Measurements from ENCODE around the gene RANBP10. TPM values are rescaled to one million over a fixed set of nuclear protein-coding genes. Genes with fewer than 3 reads are reported as not detected.

RANBP10 gene
- total and polyA plus RNA-seq, 10 of the 15 experiments (the other 5 are each of a cell fraction or from before 2014, with no cell fraction given), result 1.2 to 20.4 (median 10.8) TPM

GRCh38 chr16:67707790-67708189 is 98.6 kb downstream of the RANBP10 start (continued):
- TF ChIP-seq CBX5 (IDR thresholded peaks at IDR 0.05; ENCODE audit: low read depth) (no peak), FOS (IDR thresholded peaks at IDR 0.05; ENCODE audit: borderline replicate concordance, extremely low read depth, insufficient read length) (no peak), YBX1 (IDR thresholded peaks at IDR 0.05) (no peak), SMAD1 (IDR thresholded peaks at IDR 0.05; ENCODE audit: low read depth, partially characterized antibody) (no peak), RBBP5 (conservative IDR thresholded peaks at IDR 0.05) (no peak)

- POLR2A ChIA-PET, result no interaction called here
- Histone ChIP-seq H3K36me3 (ENCODE audit: control insufficient read depth in 2 of 2, insufficient read depth in 2 of 2, low read length in 1 of 2) (peaks cover 0 to 5% of the 10 kb centered on the region in 2 experiments; a peak in 1 of 4 replicates), H3K4me3 (no peak overlapping the region), H3K27me3 (replicated peaks in 1 of 2; ENCODE audit: control insufficient read depth in 2 of 2, insufficient read depth in 2 of 2, low read length in 1 of 2) (no peaks in the 10 kb centered on the region), H3K9me3 (replicated peaks; ENCODE audit: control insufficient read depth, insufficient read depth, low read length) (no peaks in the 10 kb centered on the region), H3K4me1 (ENCODE audit: control insufficient read depth, insufficient read depth, low read length) (no peaks in the 10 kb centered on the region; the same call in 1 of the 2 replicates), H4K20me1 (ENCODE audit: control insufficient read depth, insufficient read depth) (no peaks in the 10 kb centered on the region), H3K27ac (ENCODE audit: control insufficient read depth, insufficient read depth) (no peak overlapping the region), H3K79me2 (ENCODE audit: control insufficient read depth, insufficient read depth, low read length) (no peaks in the 10 kb centered on the region; the same call in none of the 2 replicates), H3K4me2 (ENCODE audit: control insufficient read depth, insufficient read depth) (no peak overlapping the region), H2AFZ (ENCODE audit: control insufficient read depth, low read depth, low read length) (no peak overlapping the region), H3K9ac (ENCODE audit: control insufficient read depth, insufficient read depth, low read length) (no peak overlapping the region)
- no TSS peak for BruUV-seq (replicated peaks)
- ATAC-seq (no peak), DNase-seq (ENCODE audit: low read depth, low spot score) (no peak), FAIRE-seq (no peak)
- in situ Hi-C loops (cut with MboI) (no loop called here), intact Hi-C loops (cut with micrococcal nuclease; ENCODE audit: unreplicated experiment) (no loop called here)
- CTCF ChIA-PET, result no interaction called here
- RAD21 ChIA-PET (ENCODE audit: unreplicated experiment), result no interaction called here
- SMC1A ChIA-PET (ENCODE audit: uncharacterized antibody, unreplicated experiment), result no interaction called here
- TF ChIP-seq ATF3 (IDR thresholded peaks at IDR 0.05; ENCODE audit: borderline replicate concordance, extremely low read depth, low read depth, low read length) (no peak), GATAD2B (conservative IDR thresholded peaks at IDR 0.05; ENCODE audit: low read depth) (no peak), IRF3 (IDR thresholded peaks at IDR 0.05) (no peak), CEBPZ (IDR thresholded peaks at IDR 0.05; ENCODE audit: low read depth, low read length) (no peak), NFIC (IDR thresholded peaks at IDR 0.05; ENCODE audit: low read depth, low read length) (no peak), PAX5 (IDR thresholded peaks at IDR 0.05; ENCODE audit: borderline replicate concordance, low read depth, low read length) (no peak)
- 100% methylated on average over 4 of the region's 4 CpGs for WGBS (ENCODE audit: insufficient coverage, insufficient replicate concordance, low lambda C conversion rate, missing lambda C conversion rate)
Measured at GRCh38 chr16:67707210-67707609, 99.2 kb downstream of the RANBP10 start.
